Measurements from ENCODE around the gene ARGLU1. TPM values are rescaled to one million over a fixed set of nuclear protein-coding genes. Genes with fewer than 3 reads are reported as not detected.

Gene ARGLU1
- total RNA-seq, 1 experiment from 2014 or later = 96.9 TPM

DNA sequence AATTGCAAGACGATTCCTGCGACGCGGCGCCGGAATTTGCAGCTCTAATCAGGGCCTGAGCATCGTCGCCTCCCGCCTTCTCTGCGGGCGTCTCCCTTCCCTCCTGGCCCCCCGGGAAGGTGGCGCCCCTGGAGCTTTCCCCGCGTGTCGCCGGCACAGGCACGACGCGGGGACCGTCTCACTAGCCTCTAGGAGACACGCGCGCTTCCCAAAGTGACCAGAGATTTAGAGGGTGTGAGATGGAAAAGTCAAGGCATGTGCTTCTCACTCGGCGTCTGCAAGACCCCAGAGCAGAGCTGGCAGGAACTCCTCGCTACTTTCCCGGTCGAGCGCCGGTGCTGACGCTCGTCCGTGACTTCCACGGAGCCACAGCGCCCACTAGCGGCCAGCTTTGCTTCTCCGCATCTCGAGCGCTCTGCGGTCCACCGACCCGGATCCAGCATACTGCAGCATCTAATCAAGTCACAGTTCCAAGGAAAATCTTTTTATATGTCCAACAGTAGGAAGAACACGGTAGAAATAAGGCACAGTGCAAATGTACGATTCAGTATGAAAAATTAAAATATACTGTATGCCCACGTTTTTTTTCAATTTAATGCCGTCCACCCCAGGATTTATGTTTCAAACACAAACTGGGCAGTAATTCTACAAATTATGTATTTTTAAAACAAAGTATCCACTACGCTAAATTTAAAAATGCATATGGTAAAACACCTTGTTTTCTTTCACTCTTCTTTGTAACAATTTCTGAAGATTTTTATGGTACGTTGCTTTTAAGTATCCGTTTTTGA, 31.5 kb downstream of the ARGLU1 start:
- no peak overlapping the region for H3K4ac ChIP-seq (ENCODE audit: low read depth, low read length)
- Mint-ChIP-seq H3K27ac (peak overlapping the region in 2 of 3 experiments; percentile 77 to 84; a peak in 3 of 7 replicates), H3K27me3 (ENCODE audit: low read depth) (peaks cover 21% of the 10 kb centered on the region), H3K9me3 (no peaks in the 10 kb centered on the region; a peak in 1 of 5 replicates), H3K4me3 (peak overlapping the region; percentile 71 to 82), H3K4me1 (peaks cover 27 to 39% of the 10 kb centered on the region in 2 experiments), H3K36me3 (ENCODE audit: insufficient read depth in 1 of 3, low read depth in 3 of 3) (peaks cover 5 to 11% (median 5%) of the 10 kb centered on the region in 3 experiments; a peak in 4 of 7 replicates)
- H3K23ac ChIP-seq (ENCODE audit: insufficient read length, low read depth, low read length) = no peak overlapping the region
- H3K23me2 ChIP-seq (ENCODE audit: insufficient read length, low read depth, low read length, poor library complexity, severe bottlenecking) = peaks cover 19% of the 10 kb centered on the region
- no peak overlapping the region for H3K56ac ChIP-seq (ENCODE audit: insufficient read length, low read depth, low read length)
- peak overlapping the region; percentile 39 for H3K4me2 ChIP-seq (ENCODE audit: insufficient read depth, insufficient read length, low read length)
- H2BK120ac ChIP-seq (ENCODE audit: low read depth, low read length, poor library complexity, severe bottlenecking) = no peak overlapping the region
- no peak overlapping the region for H2AK5ac ChIP-seq (ENCODE audit: insufficient read length, low read length)
- peak; percentile 91 for DNase-seq
- no peak overlapping the region for H3K18ac ChIP-seq (ENCODE audit: insufficient read length, low read depth, low read length)
- H2BK5ac ChIP-seq (ENCODE audit: insufficient read length, low read length) = no peak overlapping the region
- no peak overlapping the region for H2BK12ac ChIP-seq (ENCODE audit: insufficient read length, low read depth, low read length)
- H3K27ac ChIP-seq (ENCODE audit: insufficient read length, low read depth, low read length) = no peak overlapping the region
- no CpG with 5 or more reads among the region's 50 CpGs for whole genome bisulfite sequencing (ENCODE audit: extremely low coverage, insufficient read length, low lambda C conversion rate)
- H4K20me1 ChIP-seq (ENCODE audit: control insufficient read depth, insufficient read depth, insufficient read length) = no peaks in the 10 kb centered on the region
- TF ChIP-seq, protein P1, sequence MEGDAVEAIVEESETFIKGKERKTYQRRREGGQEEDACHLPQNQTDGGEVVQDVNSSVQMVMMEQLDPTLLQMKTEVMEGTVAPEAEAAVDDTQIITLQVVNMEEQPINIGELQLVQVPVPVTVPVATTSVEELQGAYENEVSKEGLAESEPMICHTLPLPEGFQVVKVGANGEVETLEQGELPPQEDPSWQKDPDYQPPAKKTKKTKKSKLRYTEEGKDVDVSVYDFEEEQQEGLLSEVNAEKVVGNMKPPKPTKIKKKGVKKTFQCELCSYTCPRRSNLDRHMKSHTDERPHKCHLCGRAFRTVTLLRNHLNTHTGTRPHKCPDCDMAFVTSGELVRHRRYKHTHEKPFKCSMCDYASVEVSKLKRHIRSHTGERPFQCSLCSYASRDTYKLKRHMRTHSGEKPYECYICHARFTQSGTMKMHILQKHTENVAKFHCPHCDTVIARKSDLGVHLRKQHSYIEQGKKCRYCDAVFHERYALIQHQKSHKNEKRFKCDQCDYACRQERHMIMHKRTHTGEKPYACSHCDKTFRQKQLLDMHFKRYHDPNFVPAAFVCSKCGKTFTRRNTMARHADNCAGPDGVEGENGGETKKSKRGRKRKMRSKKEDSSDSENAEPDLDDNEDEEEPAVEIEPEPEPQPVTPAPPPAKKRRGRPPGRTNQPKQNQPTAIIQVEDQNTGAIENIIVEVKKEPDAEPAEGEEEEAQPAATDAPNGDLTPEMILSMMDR (conservative IDR thresholded peaks at IDR 0.05) = peak; percentile 97; the same call in 2 of the 3 replicates
- no peak overlapping the region for H2BK15ac ChIP-seq (ENCODE audit: low read depth, low read length)
- H2BK20ac ChIP-seq (ENCODE audit: low read depth, low read length, poor library complexity, severe bottlenecking) = no peak overlapping the region
- no peaks in the 10 kb centered on the region for H3K79me1 ChIP-seq (ENCODE audit: insufficient read depth, low read depth, low read length, poor library complexity, severe bottlenecking)
- no peak overlapping the region for H3K14ac ChIP-seq (ENCODE audit: insufficient read depth, low read length)
- H4K8ac ChIP-seq (replicated peaks; ENCODE audit: insufficient read length, low read depth, low read length) = no peak overlapping the region
- H4K5ac ChIP-seq (ENCODE audit: insufficient read length, low read depth, low read length) = no peak overlapping the region
- H2AFZ ChIP-seq (ENCODE audit: low read length) = no peak overlapping the region
- no peak overlapping the region for H4K91ac ChIP-seq (ENCODE audit: insufficient read length, low read depth, low read length)
- H3K79me2 ChIP-seq (ENCODE audit: insufficient read depth, low read length) = peaks cover 1% of the 10 kb centered on the region; the same call in 1 of the 2 replicates
- H3K9ac ChIP-seq (ENCODE audit: extremely low read depth, insufficient read length, low read length) = no peak overlapping the region
- H3K9me3 ChIP-seq (ENCODE audit: control insufficient read depth, low read depth, low read length) = no peaks in the 10 kb centered on the region
- no peaks in the 10 kb centered on the region; the same call in 1 of the 2 replicates for H3K4me1 ChIP-seq (ENCODE audit: insufficient read depth, low read length)
- peaks cover 5% of the 10 kb centered on the region; the same call in 1 of the 2 replicates for H3K27me3 ChIP-seq (ENCODE audit: insufficient read depth, low read length)
- H3T11ph ChIP-seq (ENCODE audit: low read length) = no peak overlapping the region
